Caco-2 (cell line): Measurements from ENCODE around the gene TMEM151A. TPM values are rescaled to one million over a fixed set of nuclear protein-coding genes. Genes with fewer than 3 reads are reported as not detected.

Experiments used
- BruUV-seq: library from RNA; stranded (reverse); fragments of 400-500 nt; replicated peaks from 2 replicates; lab custom pipeline; 2021; lab: Mats Ljungman, UMichigan
- CTCF ChIA-PET: fragments of 300-600 bp; sonication (Branson Sonifier 250); formaldehyde crosslinking; loops from one replicate; lab custom pipeline; 2022; ENCODE audit warnings: antibody characterized with exemption; lab: Charles Lee
- POLR2A ChIA-PET: fragments of 300-600 bp; sonication (Branson Sonifier 250); formaldehyde crosslinking; loops from one replicate; lab custom pipeline; 2022; ENCODE audit warnings: antibody characterized with exemption; lab: Charles Lee
- DNase-seq, 2 experiments: peaks; one replicate each; pipeline versions ENCODE4 v3.0.0 to v3.0.0-alpha.2; 2020 to 2022
- H3K27me3 ChIP-seq: replicated peaks from 2 replicates; pipeline ENCODE4 v1.6.0; 2011; ENCODE audit warnings: low read length; ENCODE audit not compliant: control insufficient read depth, insufficient read depth
- H3K36me3 ChIP-seq: 2 replicates; pipeline ENCODE4 v1.5.1; 2011; ENCODE audit warnings: low read length; ENCODE audit not compliant: control insufficient read depth, insufficient read depth
- H3K4me1 ChIP-seq: fragments of 250-450 bp; sonication (Bioruptor Pico); 2 replicates; pipeline ENCODE4 v1.5.1; 2020; ENCODE audit warnings: mild to moderate bottlenecking
- H3K4me3 ChIP-seq: 2 replicates; pipeline ENCODE4 v1.5.1; 2011; ENCODE audit warnings: low read depth, mild to moderate bottlenecking, control low read depth, low read length
- H3K9me3 ChIP-seq: fragments of 250-450 bp; sonication (Bioruptor Pico); 2 replicates; pipeline ENCODE4 v1.5.1; 2020; ENCODE audit warnings: mild to moderate bottlenecking, moderate library complexity
- H3K27ac Mint-ChIP-seq: one replicate; pipeline ENCODE4 v1.8.0; 2022; ENCODE audit warnings: mixed read lengths; ENCODE audit not compliant: unreplicated experiment
- H3K27me3 Mint-ChIP-seq: one replicate; pipeline ENCODE4 v1.8.0; 2022; ENCODE audit warnings: mixed read lengths; ENCODE audit not compliant: insufficient read depth, unreplicated experiment
- H3K36me3 Mint-ChIP-seq: one replicate; pipeline ENCODE4 v1.8.0; 2022; ENCODE audit warnings: mild to moderate bottlenecking, mixed read lengths; ENCODE audit not compliant: insufficient read depth, unreplicated experiment
- H3K4me1 Mint-ChIP-seq: one replicate; pipeline ENCODE4 v1.8.0; 2022; ENCODE audit warnings: low read depth, mixed read lengths; ENCODE audit not compliant: unreplicated experiment
- H3K4me3 Mint-ChIP-seq: one replicate; pipeline ENCODE4 v1.8.0; 2022; ENCODE audit warnings: mild to moderate bottlenecking, moderate library complexity, mixed read lengths; ENCODE audit not compliant: unreplicated experiment
- H3K9me3 Mint-ChIP-seq: one replicate; pipeline ENCODE4 v1.8.0; 2022; ENCODE audit warnings: mixed read lengths; ENCODE audit not compliant: unreplicated experiment
- intact Hi-C: fragments of 100-400 bp; cut with micrococcal nuclease; formaldehyde crosslinking; loops from one replicate; pipeline ENCODE4 v1.10.0; 2022; ENCODE audit not compliant: unreplicated experiment
- total RNA-seq: library from RNA; stranded (reverse); gene quantifications from 2 replicates; pipeline ENCODE4 v1.2.3, GENCODE V29; 2022
- TF ChIP-seq, protein P1 (sequence below), 2 experiments: fragments of 200-600 bp in 1 of 2; IDR thresholded peaks; 1 replicate in 1 of 2; 2 replicates in 1 of 2; pipeline versions ENCODE4 v1.5.1 to v1.8.0; 2011 to 2022; ENCODE audit warnings: antibody characterized with exemption in 1 of 2, control low read depth in 1 of 2, inconsistent platforms in 1 of 2, low read depth in 1 of 2, low read length in 1 of 2, mild to moderate bottlenecking in 1 of 2, moderate library complexity in 1 of 2; ENCODE audit not compliant: insufficient read depth in 1 of 2, severe bottlenecking in 1 of 2, unreplicated experiment in 1 of 2

TMEM151A gene
- total RNA-seq, 1 experiment from 2014 or later, result 0.68 TPM

DNA sequence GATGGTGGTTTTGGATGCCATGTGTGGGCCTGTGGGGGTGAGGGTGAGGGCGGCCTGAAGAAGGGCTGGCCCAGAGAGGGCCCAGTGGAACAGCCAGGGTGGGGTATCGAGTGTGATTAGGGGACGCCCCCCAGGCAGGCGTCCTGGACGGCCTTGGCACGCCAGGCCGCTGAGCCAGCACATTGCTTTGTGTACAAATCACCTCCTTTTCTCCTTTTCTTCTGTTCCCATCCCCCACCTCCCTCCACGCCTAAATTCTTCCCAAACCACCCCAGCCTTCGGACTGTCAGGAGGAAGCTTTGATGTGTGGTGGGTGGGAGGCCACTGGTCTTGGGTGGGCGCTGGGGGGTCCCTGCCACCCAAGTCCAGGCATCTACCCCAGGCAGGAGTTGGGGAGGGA lies 33.0 kb downstream of the TMEM151A start:
- Histone ChIP-seq H3K4me1 (peaks cover 46% of the 10 kb centered on the region), H3K9me3 (peaks cover 9% of the 10 kb centered on the region; the same call in 1 of the 2 replicates), H3K4me3 (no peak overlapping the region), H3K27me3 (no peaks in the 10 kb centered on the region), H3K36me3 (no peaks in the 10 kb centered on the region)
- intact Hi-C loops, result no loop called here
- peaks cover 29% of the 10 kb centered on the region for H3K4me1 Mint-ChIP-seq
- TF ChIP-seq, protein P1, sequence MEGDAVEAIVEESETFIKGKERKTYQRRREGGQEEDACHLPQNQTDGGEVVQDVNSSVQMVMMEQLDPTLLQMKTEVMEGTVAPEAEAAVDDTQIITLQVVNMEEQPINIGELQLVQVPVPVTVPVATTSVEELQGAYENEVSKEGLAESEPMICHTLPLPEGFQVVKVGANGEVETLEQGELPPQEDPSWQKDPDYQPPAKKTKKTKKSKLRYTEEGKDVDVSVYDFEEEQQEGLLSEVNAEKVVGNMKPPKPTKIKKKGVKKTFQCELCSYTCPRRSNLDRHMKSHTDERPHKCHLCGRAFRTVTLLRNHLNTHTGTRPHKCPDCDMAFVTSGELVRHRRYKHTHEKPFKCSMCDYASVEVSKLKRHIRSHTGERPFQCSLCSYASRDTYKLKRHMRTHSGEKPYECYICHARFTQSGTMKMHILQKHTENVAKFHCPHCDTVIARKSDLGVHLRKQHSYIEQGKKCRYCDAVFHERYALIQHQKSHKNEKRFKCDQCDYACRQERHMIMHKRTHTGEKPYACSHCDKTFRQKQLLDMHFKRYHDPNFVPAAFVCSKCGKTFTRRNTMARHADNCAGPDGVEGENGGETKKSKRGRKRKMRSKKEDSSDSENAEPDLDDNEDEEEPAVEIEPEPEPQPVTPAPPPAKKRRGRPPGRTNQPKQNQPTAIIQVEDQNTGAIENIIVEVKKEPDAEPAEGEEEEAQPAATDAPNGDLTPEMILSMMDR (IDR thresholded peaks at IDR 0.05; ENCODE audit: insufficient read depth in 1 of 2, low read depth in 1 of 2, low read length in 1 of 2, severe bottlenecking in 1 of 2, unreplicated experiment in 1 of 2), result no peak
- no peak overlapping the region for H3K27ac Mint-ChIP-seq
- POLR2A ChIA-PET, result no interaction called here
- no TSS peak for BruUV-seq
- no peaks in the 10 kb centered on the region for H3K27me3 Mint-ChIP-seq
- no peaks in the 10 kb centered on the region for H3K36me3 Mint-ChIP-seq
- CTCF ChIA-PET, result interaction anchor here (0.7 to 1.9 kb wide), 2 partner anchors 12 kb away, joined by 4 to 6 read pairs; partner anchors contain the start of gene RIN1
- no peak overlapping the region for H3K4me3 Mint-ChIP-seq
- DNase-seq, result no peak
- H3K9me3 Mint-ChIP-seq, result peaks cover 3% of the 10 kb centered on the region

DNA sequence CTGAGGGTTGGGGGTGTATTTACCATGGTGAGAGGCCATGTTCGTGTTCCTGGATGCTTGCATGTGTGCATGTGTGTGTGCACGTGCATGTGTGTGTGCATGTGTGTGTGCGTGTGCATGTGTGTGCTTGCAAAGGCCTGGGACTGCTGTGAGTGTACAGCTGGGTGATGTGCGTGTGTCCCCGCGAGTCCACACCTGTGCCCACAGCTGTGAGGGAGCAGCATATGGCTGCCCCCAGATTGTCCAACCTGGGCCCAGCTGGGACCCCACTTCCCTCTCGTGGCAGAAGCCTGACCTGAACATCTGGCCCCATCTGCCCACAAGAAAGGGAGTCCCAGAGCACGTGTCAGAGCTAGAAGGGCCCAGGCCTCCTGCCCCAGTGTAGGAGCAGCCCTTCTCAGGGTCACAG lies 33.6 kb downstream of the TMEM151A start:
- POLR2A ChIA-PET, result no interaction called here
- Histone ChIP-seq H3K4me1 (peaks cover 46% of the 10 kb centered on the region), H3K27me3 (no peaks in the 10 kb centered on the region), H3K36me3 (no peaks in the 10 kb centered on the region), H3K9me3 (0 out of 2 replicates have a peak, but pooled peaks cover 5% of the 10 kb centered on the region), H3K4me3 (no peak overlapping the region)
- Mint-ChIP-seq H3K4me1 (peaks cover 29% of the 10 kb centered on the region), H3K4me3 (no peak overlapping the region), H3K9me3 (no peaks in the 10 kb centered on the region), H3K36me3 (no peaks in the 10 kb centered on the region), H3K27me3 (no peaks in the 10 kb centered on the region), H3K27ac (no peak overlapping the region)
- no TSS peak for BruUV-seq
- CTCF ChIA-PET, result interaction anchor here (0.6 to 1.9 kb wide), 2 partner anchors 11 to 926 kb away, joined by 6 to 7 read pairs; partner anchors contain the start of gene RIN1
- no peak for DNase-seq
- intact Hi-C loops, result no loop called here
- TF ChIP-seq, protein P1 (IDR thresholded peaks at IDR 0.05; ENCODE audit: insufficient read depth in 1 of 2, low read depth in 1 of 2, low read length in 1 of 2, severe bottlenecking in 1 of 2, unreplicated experiment in 1 of 2), result no peak

- no peak for DNase-seq
- Mint-ChIP-seq H3K27me3 (no peaks in the 10 kb centered on the region), H3K27ac (no peak overlapping the region)
Observed at GRCh38 chr11:66326261-66327111, 34.8 kb downstream of the TMEM151A start.

More at GRCh38 chr11:66326261-66327111, 34.8 kb downstream of the TMEM151A start:
- Mint-ChIP-seq H3K4me3 (no peak overlapping the region), H3K36me3 (no peaks in the 10 kb centered on the region), H3K4me1 (peaks cover 29% of the 10 kb centered on the region), H3K9me3 (no peaks in the 10 kb centered on the region)
- peaks cover 46% of the 10 kb centered on the region for H3K4me1 ChIP-seq
- H3K4me3 ChIP-seq, result no peak overlapping the region
- ChIA-PET CTCF (interaction anchor here (0.8 to 1.6 kb wide), 4 partner anchors 9 to 104 kb away, joined by 5 to 13 read pairs (median 8); partner anchors contain the start of gene RIN1), POLR2A (interaction anchor here (0.6 kb wide), 1 partner anchor 184 kb away, joined by 3 read pairs; no protein-coding TSS in a partner anchor)
- intact Hi-C loops, result no loop called here
- TF ChIP-seq, protein P1 (IDR thresholded peaks at IDR 0.05; ENCODE audit: insufficient read depth in 1 of 2, low read depth in 1 of 2, low read length in 1 of 2, severe bottlenecking in 1 of 2, unreplicated experiment in 1 of 2), result no peak
- H3K27me3 ChIP-seq, result no peaks in the 10 kb centered on the region
- H3K9me3 ChIP-seq, result 0 out of 2 replicates have a peak, but pooled peaks cover 4% of the 10 kb centered on the region
- BruUV-seq, result no TSS peak
- no peaks in the 10 kb centered on the region for H3K36me3 ChIP-seq
